ENCODE measurements around the gene MDFIC2. TPM values are rescaled to one million over a fixed set of nuclear protein-coding genes. Genes with fewer than 3 reads are reported as not detected.

MDFIC2 gene
- total and polyA plus RNA-seq, 4 donors = not detected

DNA sequence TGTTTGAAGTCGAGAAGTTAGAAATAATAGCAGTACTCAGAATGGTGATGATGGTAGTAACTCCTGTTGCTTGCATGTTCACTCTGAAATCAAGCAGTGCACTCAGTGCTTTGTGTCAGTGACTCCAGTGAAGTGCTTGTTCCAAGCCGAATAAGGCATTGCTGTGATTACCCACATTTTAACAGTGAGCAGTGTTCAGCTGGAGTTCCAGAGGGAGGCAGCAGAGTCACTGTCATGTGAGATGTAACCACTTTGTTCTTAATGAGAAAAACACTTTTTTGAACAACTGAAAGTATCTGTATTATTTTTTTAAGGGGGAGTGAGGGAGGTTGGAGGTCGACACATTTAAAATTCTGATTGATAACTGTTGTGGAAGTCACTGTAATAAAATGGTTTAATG lies 3.7 kb downstream of the MDFIC2 start:
- H3K4me1 ChIP-seq (ENCODE audit: control insufficient read depth in 4 of 4, insufficient read depth in 4 of 4, low read length in 3 of 4) = no peaks in the 10 kb centered on the region
- TF ChIP-seq SP1 (IDR thresholded peaks at IDR 0.05) (no peak), RAD21 (IDR thresholded peaks at IDR 0.05) (peak; percentile 24 to 27), YY1 (IDR thresholded peaks at IDR 0.05) (no peak), TAF1 (conservative IDR thresholded peaks at IDR 0.05) (no peak)
- TF ChIP-seq, protein P1, sequence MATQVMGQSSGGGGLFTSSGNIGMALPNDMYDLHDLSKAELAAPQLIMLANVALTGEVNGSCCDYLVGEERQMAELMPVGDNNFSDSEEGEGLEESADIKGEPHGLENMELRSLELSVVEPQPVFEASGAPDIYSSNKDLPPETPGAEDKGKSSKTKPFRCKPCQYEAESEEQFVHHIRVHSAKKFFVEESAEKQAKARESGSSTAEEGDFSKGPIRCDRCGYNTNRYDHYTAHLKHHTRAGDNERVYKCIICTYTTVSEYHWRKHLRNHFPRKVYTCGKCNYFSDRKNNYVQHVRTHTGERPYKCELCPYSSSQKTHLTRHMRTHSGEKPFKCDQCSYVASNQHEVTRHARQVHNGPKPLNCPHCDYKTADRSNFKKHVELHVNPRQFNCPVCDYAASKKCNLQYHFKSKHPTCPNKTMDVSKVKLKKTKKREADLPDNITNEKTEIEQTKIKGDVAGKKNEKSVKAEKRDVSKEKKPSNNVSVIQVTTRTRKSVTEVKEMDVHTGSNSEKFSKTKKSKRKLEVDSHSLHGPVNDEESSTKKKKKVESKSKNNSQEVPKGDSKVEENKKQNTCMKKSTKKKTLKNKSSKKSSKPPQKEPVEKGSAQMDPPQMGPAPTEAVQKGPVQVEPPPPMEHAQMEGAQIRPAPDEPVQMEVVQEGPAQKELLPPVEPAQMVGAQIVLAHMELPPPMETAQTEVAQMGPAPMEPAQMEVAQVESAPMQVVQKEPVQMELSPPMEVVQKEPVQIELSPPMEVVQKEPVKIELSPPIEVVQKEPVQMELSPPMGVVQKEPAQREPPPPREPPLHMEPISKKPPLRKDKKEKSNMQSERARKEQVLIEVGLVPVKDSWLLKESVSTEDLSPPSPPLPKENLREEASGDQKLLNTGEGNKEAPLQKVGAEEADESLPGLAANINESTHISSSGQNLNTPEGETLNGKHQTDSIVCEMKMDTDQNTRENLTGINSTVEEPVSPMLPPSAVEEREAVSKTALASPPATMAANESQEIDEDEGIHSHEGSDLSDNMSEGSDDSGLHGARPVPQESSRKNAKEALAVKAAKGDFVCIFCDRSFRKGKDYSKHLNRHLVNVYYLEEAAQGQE (IDR thresholded peaks at IDR 0.05) = no peak
- no peak overlapping the region for H3K4me3 ChIP-seq (ENCODE audit: low read depth in 1 of 3, low read length in 3 of 3)
- no peak overlapping the region for H3K9ac ChIP-seq (ENCODE audit: low read depth in 1 of 2, low read length in 2 of 2)
- no peak for DNase-seq (ENCODE audit: low spot score)
- no peaks in the 10 kb centered on the region for H3K9me3 ChIP-seq (ENCODE audit: control insufficient read depth in 4 of 4, low read length in 3 of 4)
- H3K27me3 ChIP-seq (ENCODE audit: control insufficient read depth in 4 of 4, insufficient read depth in 4 of 4, low read length in 3 of 4) = peaks cover 0 to under 1% (median 0%) of the 10 kb centered on the region in 4 donors
- 53% methylated on average over 3 of the region's 3 CpGs for WGBS
- no peaks in the 10 kb centered on the region for H3K36me3 ChIP-seq (ENCODE audit: control insufficient read depth in 4 of 4, insufficient read depth in 3 of 4, low read depth in 1 of 4, low read length in 3 of 4)
- H3K27ac ChIP-seq (ENCODE audit: low read depth in 1 of 2, low read length in 2 of 2) = no peak overlapping the region

DNA sequence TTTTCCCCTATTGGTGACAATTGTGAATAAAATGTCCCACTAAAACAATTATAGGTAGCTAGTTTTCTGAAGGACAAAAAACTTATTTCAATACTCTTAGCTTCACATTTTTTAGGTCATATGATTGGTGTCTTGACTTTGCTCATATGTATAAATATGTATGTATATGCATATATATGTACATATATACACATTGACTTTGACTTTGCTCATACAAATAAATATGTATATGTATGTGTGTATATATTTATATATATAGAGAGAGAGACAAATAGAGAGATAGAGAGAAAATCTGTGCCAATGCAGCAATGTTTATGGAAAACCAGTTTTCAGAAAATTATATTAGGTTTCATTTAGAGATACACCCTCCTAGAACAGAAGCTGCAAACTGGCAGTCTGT lies 5.7 kb downstream of the MDFIC2 start:
- no peaks in the 10 kb centered on the region for H3K9me3 ChIP-seq (ENCODE audit: control insufficient read depth in 4 of 4, low read length in 3 of 4)
- H3K4me3 ChIP-seq (ENCODE audit: low read depth in 1 of 3, low read length in 3 of 3) = no peak overlapping the region
- H3K27ac ChIP-seq (ENCODE audit: low read depth in 1 of 2, low read length in 2 of 2) = no peak overlapping the region
- TF ChIP-seq JUND (IDR thresholded peaks at IDR 0.05) = no peak
- TF ChIP-seq TAF1 (conservative IDR thresholded peaks at IDR 0.05) = no peak
- TF ChIP-seq ATF3 (IDR thresholded peaks at IDR 0.05) = no peak
- no peaks in the 10 kb centered on the region for H3K4me1 ChIP-seq (ENCODE audit: control insufficient read depth in 4 of 4, insufficient read depth in 4 of 4, low read length in 3 of 4)
- no peak for DNase-seq (ENCODE audit: low spot score)
- H3K36me3 ChIP-seq (ENCODE audit: control insufficient read depth in 4 of 4, insufficient read depth in 3 of 4, low read depth in 1 of 4, low read length in 3 of 4) = no peaks in the 10 kb centered on the region
- peaks cover 0 to 3% (median 0%) of the 10 kb centered on the region in 4 donors for H3K27me3 ChIP-seq (ENCODE audit: control insufficient read depth in 4 of 4, insufficient read depth in 4 of 4, low read length in 3 of 4)
- H3K9ac ChIP-seq (ENCODE audit: low read depth in 1 of 2, low read length in 2 of 2) = no peak overlapping the region

- DNase-seq (ENCODE audit: low spot score) = no peak
- TF ChIP-seq, protein P1 (IDR thresholded peaks at IDR 0.05) = no peak
- no peak for TF ChIP-seq ATF3 (IDR thresholded peaks at IDR 0.05)
- TF ChIP-seq, protein P2, sequence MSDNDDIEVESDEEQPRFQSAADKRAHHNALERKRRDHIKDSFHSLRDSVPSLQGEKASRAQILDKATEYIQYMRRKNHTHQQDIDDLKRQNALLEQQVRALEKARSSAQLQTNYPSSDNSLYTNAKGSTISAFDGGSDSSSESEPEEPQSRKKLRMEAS (IDR thresholded peaks at IDR 0.05) = no peak
- no peak for TF ChIP-seq FOXA2 (IDR thresholded peaks at IDR 0.05)
- TF ChIP-seq HNF4A (conservative IDR thresholded peaks at IDR 0.05) = no peak
- no peak for TF ChIP-seq RAD21 (IDR thresholded peaks at IDR 0.05)
- TF ChIP-seq GABPA (IDR thresholded peaks at IDR 0.05 in 1 of 2, conservative IDR thresholded peaks at IDR 0.05 in 1 of 2) = no peak
- TF ChIP-seq, protein P3, sequence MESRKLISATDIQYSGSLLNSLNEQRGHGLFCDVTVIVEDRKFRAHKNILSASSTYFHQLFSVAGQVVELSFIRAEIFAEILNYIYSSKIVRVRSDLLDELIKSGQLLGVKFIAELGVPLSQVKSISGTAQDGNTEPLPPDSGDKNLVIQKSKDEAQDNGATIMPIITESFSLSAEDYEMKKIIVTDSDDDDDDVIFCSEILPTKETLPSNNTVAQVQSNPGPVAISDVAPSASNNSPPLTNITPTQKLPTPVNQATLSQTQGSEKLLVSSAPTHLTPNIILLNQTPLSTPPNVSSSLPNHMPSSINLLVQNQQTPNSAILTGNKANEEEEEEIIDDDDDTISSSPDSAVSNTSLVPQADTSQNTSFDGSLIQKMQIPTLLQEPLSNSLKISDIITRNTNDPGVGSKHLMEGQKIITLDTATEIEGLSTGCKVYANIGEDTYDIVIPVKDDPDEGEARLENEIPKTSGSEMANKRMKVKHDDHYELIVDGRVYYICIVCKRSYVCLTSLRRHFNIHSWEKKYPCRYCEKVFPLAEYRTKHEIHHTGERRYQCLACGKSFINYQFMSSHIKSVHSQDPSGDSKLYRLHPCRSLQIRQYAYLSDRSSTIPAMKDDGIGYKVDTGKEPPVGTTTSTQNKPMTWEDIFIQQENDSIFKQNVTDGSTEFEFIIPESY (IDR thresholded peaks at IDR 0.05) = no peak
- no peak for TF ChIP-seq FOXA1 (IDR thresholded peaks at IDR 0.05)
- TF ChIP-seq SP1 (IDR thresholded peaks at IDR 0.05) = no peak
- no peak for TF ChIP-seq TAF1 (conservative IDR thresholded peaks at IDR 0.05)
- no peak for TF ChIP-seq EGR1 (IDR thresholded peaks at IDR 0.05; ENCODE audit: low read depth in 2 of 2)
- TF ChIP-seq HNF4G (IDR thresholded peaks at IDR 0.05) = no peak
- no peak for TF ChIP-seq JUND (IDR thresholded peaks at IDR 0.05)
- no peak for TF ChIP-seq YY1 (IDR thresholded peaks at IDR 0.05)
- TF ChIP-seq, protein P4, sequence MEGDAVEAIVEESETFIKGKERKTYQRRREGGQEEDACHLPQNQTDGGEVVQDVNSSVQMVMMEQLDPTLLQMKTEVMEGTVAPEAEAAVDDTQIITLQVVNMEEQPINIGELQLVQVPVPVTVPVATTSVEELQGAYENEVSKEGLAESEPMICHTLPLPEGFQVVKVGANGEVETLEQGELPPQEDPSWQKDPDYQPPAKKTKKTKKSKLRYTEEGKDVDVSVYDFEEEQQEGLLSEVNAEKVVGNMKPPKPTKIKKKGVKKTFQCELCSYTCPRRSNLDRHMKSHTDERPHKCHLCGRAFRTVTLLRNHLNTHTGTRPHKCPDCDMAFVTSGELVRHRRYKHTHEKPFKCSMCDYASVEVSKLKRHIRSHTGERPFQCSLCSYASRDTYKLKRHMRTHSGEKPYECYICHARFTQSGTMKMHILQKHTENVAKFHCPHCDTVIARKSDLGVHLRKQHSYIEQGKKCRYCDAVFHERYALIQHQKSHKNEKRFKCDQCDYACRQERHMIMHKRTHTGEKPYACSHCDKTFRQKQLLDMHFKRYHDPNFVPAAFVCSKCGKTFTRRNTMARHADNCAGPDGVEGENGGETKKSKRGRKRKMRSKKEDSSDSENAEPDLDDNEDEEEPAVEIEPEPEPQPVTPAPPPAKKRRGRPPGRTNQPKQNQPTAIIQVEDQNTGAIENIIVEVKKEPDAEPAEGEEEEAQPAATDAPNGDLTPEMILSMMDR (IDR thresholded peaks at IDR 0.05; ENCODE audit: low read depth, low read length, missing input control) = no peak
Measured at GRCh38 chr3:70298385-70298784, 14.1 kb downstream of the MDFIC2 start.

More at GRCh38 chr3:70298385-70298784, 14.1 kb downstream of the MDFIC2 start:
- H3K27me3 ChIP-seq (ENCODE audit: control insufficient read depth in 4 of 4, insufficient read depth in 4 of 4, low read length in 3 of 4) = no peaks in the 10 kb centered on the region
- H3K9me3 ChIP-seq (ENCODE audit: control insufficient read depth in 4 of 4, low read length in 3 of 4) = no peaks in the 10 kb centered on the region
- no peak overlapping the region for H3K4me3 ChIP-seq (ENCODE audit: low read depth in 1 of 3, low read length in 3 of 3)
- no peaks in the 10 kb centered on the region for H3K4me1 ChIP-seq (ENCODE audit: control insufficient read depth in 4 of 4, insufficient read depth in 4 of 4, low read length in 3 of 4)
- no peak overlapping the region for H3K9ac ChIP-seq (ENCODE audit: low read depth in 1 of 2, low read length in 2 of 2)
- no peaks in the 10 kb centered on the region for H3K36me3 ChIP-seq (ENCODE audit: control insufficient read depth in 4 of 4, insufficient read depth in 3 of 4, low read depth in 1 of 4, low read length in 3 of 4)
- no peak overlapping the region for H3K27ac ChIP-seq (ENCODE audit: low read depth in 1 of 2, low read length in 2 of 2)
- 63% methylated on average over 3 of the region's 3 CpGs for WGBS
